Measurements from ENCODE around the gene RBM42. TPM values are rescaled to one million over a fixed set of nuclear protein-coding genes. Genes with fewer than 3 reads are reported as not detected.
"Not testable (repeated sequence)": the region's sequence is repeated elsewhere in the genome, so short reads cannot be mapped to it uniquely, and the experiment has no call there.

The RBM42 gene, protein sequence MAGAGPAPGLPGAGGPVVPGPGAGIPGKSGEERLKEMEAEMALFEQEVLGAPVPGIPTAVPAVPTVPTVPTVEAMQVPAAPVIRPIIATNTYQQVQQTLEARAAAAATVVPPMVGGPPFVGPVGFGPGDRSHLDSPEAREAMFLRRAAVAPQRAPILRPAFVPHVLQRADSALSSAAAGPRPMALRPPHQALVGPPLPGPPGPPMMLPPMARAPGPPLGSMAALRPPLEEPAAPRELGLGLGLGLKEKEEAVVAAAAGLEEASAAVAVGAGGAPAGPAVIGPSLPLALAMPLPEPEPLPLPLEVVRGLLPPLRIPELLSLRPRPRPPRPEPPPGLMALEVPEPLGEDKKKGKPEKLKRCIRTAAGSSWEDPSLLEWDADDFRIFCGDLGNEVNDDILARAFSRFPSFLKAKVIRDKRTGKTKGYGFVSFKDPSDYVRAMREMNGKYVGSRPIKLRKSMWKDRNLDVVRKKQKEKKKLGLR
- 10 to 100 TPM; 51.4 to 91.8 (median 72.7) TPM for polyA plus RNA-seq

DNA sequence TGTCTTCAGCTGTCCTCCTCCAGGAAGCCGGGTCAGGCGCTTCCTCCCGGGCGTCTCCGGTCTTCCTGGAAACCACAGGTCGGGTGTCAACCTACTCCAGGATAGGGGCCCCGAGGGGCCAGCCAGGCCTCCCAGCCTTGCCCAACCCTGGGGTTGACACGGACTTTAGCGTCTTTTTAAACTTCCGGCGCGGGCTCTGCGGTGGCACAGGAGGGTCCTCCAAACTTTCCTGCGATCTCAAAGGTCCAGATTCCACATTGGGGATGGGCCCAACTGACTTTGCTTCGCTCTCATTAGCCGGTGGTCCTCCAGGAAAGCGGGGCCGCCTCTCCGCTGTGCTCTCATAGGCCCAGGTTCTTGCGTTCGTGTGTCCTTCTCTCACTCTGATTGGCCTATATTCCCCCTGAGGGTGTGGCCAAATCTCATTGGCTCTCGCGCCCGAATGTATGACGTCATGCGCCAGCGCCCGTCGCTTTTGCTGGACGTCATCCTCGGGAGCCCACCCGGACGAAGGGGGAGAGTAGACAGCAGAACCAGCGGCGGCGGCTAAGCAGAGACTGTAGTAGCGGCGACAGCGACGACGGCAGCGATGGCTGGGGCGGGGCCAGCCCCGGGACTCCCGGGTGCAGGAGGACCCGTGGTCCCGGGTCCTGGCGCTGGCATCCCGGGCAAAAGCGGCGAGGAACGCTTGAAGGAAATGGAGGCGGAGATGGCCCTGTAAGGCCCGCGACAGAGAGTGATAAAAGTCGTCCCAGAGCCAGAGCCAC lies at the start of gene RBM42:
RBM42 (plus strand) TSS at position 472 of the 767 bp plus-strand sequence; CDS start at position 590, 118 bp downstream.
- H3K4me1 Mint-ChIP-seq = peaks cover 23 to 36% of the 10 kb centered on the region in 2 donors
- no peaks in the 10 kb centered on the region for H3K9me3 Mint-ChIP-seq
- peak; percentile 98 to 99 (median 98) for DNase-seq
- H3K27me3 Mint-ChIP-seq (ENCODE audit: low read depth in 3 of 3) = peaks cover 5 to 8% (median 5%) of the 10 kb centered on the region in 3 donors
- H3K4me3 Mint-ChIP-seq = peak within 1 kb of the TSS; percentile 95 to 100 (median 99)
- H3K36me3 Mint-ChIP-seq = peaks cover 13 to 26% (median 17%) of the 10 kb centered on the region in 3 donors
- peak within 1 kb of the TSS; percentile 91 to 99 (median 98) for H3K27ac Mint-ChIP-seq

DNA sequence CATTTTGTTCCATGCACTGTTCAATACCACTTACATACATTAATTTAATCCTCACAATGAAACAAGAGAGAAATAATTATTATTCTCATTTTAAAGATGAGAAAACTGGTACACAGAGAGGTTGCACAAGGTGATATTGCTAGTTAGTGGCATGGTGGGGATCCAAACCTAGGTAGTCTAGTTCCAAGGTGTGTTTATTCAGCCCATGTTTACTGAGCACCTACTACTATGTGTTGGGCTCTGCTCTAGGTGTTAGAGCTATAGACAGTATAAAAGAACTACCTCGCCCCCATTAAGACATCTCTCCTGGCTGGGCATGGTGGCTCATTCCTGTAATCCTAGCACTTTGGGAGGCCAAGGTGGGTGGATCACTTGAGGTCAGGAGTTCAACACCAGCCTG lies 46.1 kb upstream of the RBM42 start:
- no peaks in the 10 kb centered on the region for H3K4me1 Mint-ChIP-seq
- H3K9me3 Mint-ChIP-seq = peaks cover 0 to 6% (median 2%) of the 10 kb centered on the region in 6 donors
- DNase-seq = no peak
- H3K27ac Mint-ChIP-seq = no peak overlapping the region
- no peak overlapping the region for H3K4me3 Mint-ChIP-seq
- peaks cover 2 to 9% (median 2%) of the 10 kb centered on the region in 3 donors for H3K27me3 Mint-ChIP-seq (ENCODE audit: low read depth in 3 of 3)
- peaks cover 0 to 2% (median 0%) of the 10 kb centered on the region in 3 donors for H3K36me3 Mint-ChIP-seq

DNA sequence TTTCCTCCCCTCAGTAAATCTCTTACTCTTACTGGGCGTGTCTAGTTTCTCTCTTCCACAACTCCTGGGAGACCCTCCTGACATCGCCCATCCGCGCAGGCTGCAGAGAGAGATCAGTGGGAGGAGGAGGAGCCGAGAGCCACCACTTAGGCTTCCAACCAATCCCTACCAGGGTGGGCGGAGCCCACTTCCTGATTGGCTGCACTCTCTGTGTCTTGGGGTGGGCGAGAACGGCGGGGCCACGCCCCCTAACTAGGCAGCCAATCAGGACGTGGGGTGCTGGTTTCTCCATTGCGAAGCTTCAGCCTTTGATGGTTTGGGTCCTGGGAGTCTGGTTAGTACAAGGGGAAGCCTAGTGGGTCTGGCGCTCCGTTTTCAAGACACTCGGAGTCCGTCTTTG lies 43.0 kb upstream of the RBM42 start, which contains the start of gene PMIS2:
PMIS2 (plus strand) TSS at position 326 of the 400 bp plus-strand sequence. CDS start 87 bp downstream, outside the sequence.
- Mint-ChIP-seq H3K36me3 (no peaks in the 10 kb centered on the region), H3K27me3 (ENCODE audit: low read depth in 3 of 3) (peaks cover 0 to 9% (median 2%) of the 10 kb centered on the region in 3 donors), H3K4me3 (no peak within 1 kb of the TSS), H3K9me3 (no peaks in the 10 kb centered on the region), H3K27ac (no peak within 1 kb of the TSS), H3K4me1 (no peaks in the 10 kb centered on the region)
- DNase-seq = no peak

- Mint-ChIP-seq H3K36me3 (no peaks in the 10 kb centered on the region), H3K4me3 (no peak overlapping the region), H3K27me3 (ENCODE audit: low read depth in 3 of 3) (peaks cover 0 to 7% (median 2%) of the 10 kb centered on the region in 3 donors), H3K27ac (no peak overlapping the region), H3K9me3 (no peaks in the 10 kb centered on the region), H3K4me1 (no peaks in the 10 kb centered on the region)
- DNase-seq = no peak
Measured at GRCh38 chr19:35587321-35587720, 41.5 kb upstream of the RBM42 start.

DNA sequence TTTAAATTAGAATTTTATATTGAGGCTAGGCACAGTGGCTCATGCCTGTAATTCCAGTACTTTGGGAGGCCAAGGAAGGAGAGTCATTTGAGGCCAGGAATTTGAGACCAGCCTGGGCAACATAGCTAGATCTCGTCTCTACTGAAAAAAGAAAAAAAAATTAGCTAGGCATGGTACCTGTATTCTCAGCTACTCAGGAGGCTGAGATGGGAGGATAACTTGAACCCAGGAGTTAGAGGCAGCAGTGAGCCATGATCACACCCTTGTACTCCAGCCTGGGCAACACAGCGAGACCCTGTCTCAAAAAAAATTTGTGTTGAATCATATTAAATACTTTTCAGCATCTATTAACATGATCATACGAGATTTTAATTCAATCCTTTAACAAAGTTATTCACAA lies 38.0 kb upstream of the RBM42 start:
- Mint-ChIP-seq H3K27me3 (ENCODE audit: low read depth in 3 of 3) (peaks cover 0 to 4% (median 3%) of the 10 kb centered on the region in 3 donors), H3K36me3 (no peaks in the 10 kb centered on the region), H3K4me3 (no peak overlapping the region), H3K9me3 (no peaks in the 10 kb centered on the region), H3K27ac (no peak overlapping the region), H3K4me1 (no peaks in the 10 kb centered on the region)
- no peak for DNase-seq

GRCh38 chr19:35592226-35592625 lies 36.6 kb upstream of the RBM42 start:
- peak in 2 of 3 donors; percentile 12 to 23 for DNase-seq
- Mint-ChIP-seq H3K4me1 (no peaks in the 10 kb centered on the region), H3K27me3 (ENCODE audit: low read depth in 3 of 3) (peaks cover 2 to 4% (median 2%) of the 10 kb centered on the region in 3 donors), H3K9me3 (no peaks in the 10 kb centered on the region), H3K27ac (no peak overlapping the region), H3K4me3 (no peak overlapping the region), H3K36me3 (no peaks in the 10 kb centered on the region)

GRCh38 chr19:35595026-35595425 lies 33.8 kb upstream of the RBM42 start:
- not testable (repeated sequence) for H3K36me3 Mint-ChIP-seq; H3K27me3 Mint-ChIP-seq (ENCODE audit: low read depth in 3 of 3); DNase-seq; H3K4me3 Mint-ChIP-seq; H3K9me3 Mint-ChIP-seq; H3K4me1 Mint-ChIP-seq; H3K27ac Mint-ChIP-seq

DNA sequence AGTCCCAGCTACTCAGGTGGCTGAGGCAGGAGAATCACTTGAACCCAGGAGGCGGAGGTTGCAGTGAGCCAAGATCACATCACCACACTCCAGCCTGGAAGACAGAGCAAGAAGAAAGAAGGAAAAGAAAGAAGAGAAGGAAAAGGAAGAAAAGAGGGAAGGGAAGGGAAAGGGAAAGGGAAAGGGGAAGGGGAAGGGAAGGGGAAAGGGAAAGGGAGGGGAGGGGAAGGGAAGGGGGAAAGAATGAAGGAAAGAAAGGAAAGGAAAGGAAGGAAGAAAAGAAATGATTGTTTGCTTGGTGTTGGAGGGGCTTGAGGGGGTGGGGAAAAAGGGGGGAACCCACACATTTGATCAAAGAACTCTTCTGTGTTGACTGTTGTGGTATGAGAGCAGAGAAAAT lies 32.9 kb upstream of the RBM42 start:
- no peaks in the 10 kb centered on the region for H3K36me3 Mint-ChIP-seq
- no peak overlapping the region for H3K27ac Mint-ChIP-seq
- H3K27me3 Mint-ChIP-seq (ENCODE audit: low read depth in 3 of 3) = peaks cover 2 to 11% (median 6%) of the 10 kb centered on the region in 3 donors
- DNase-seq = no peak
- no peaks in the 10 kb centered on the region for H3K9me3 Mint-ChIP-seq
- H3K4me3 Mint-ChIP-seq = no peak overlapping the region
- no peaks in the 10 kb centered on the region for H3K4me1 Mint-ChIP-seq

DNA sequence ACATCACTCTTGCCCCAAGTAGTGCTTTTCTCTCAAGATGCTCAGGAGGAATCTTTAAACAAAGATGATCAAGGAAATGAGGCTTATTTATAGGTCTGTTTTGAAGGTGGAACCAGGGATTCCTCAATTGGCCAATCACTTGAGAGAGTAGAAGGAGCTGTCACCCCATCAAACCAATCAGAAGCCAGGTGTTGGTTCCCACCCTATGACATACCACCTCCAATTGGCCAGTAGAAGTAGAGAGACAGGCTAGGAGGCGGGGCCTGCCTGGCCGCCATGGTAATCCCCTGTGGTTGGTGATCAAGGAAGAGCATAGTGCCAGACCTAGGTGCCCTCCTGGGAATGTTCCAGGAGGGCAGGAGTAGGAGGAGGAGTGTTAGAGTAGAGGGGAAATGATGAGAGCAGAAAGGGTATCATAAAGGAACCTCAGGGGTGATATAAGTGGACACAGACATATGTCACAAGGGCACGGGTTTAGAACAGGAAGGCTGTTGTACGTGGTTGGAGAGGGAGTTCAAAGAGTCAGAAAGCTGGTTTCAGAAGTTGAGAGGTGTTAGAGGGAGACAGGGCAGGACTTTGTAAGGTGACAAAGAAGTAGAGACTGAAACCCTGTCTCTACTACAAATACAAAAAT lies 32.4 kb upstream of the RBM42 start:
- Mint-ChIP-seq H3K9me3 (no peaks in the 10 kb centered on the region), H3K4me1 (no peaks in the 10 kb centered on the region), H3K4me3 (no peak overlapping the region), H3K27me3 (ENCODE audit: low read depth in 3 of 3) (peaks cover 2 to 11% (median 6%) of the 10 kb centered on the region in 3 donors), H3K36me3 (no peaks in the 10 kb centered on the region), H3K27ac (peak overlapping the region in 1 of 6 donors; percentile 6)
- peak in 1 of 3 donors; percentile 12 for DNase-seq

DNA sequence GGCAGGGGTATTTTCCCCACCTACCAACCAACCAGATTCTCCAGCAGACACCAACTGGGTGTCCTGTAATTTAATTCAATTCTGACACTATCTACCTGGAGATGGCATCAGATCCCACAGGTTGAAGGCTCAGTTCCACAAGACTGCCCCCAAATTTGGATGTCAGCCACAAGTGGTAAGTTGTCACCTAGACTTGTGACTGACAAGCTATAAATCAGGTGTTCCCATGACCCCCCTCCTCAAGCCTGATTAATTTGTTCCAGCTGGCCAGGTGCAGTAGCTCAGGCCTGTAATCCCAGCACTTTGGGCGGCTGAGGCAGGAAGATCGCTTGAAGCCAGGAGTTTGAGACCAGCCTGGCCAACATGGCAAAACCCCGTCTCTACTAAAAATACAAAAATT lies 26.9 kb upstream of the RBM42 start:
- Mint-ChIP-seq H3K27ac (no peak overlapping the region), H3K4me3 (no peak overlapping the region), H3K9me3 (no peaks in the 10 kb centered on the region), H3K4me1 (no peaks in the 10 kb centered on the region), H3K36me3 (peaks cover 0 to 4% (median 0%) of the 10 kb centered on the region in 3 donors), H3K27me3 (ENCODE audit: low read depth in 3 of 3) (peaks cover under 1 to 12% (median 9%) of the 10 kb centered on the region in 3 donors)
- DNase-seq = no peak

DNA sequence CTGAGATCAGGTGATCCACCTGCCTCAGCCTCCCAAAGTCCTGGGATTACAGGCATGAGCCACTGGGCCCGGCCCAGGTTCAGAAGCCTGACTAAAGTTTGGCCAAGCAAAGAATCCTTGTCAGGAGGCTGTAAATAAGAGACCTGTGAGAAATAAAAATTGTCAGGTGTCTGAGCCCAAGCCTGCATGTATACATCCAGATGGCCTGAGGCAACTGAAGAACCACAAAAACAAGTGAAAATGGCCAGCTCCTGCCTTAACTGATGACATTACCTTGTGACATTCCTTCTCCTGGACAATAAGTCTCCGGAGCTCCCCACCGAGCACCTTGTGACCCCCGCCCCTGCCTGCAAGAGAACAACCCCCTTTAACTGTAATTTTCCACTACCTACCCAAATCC lies 24.4 kb upstream of the RBM42 start:
- DNase-seq, H3K4me3 Mint-ChIP-seq, H3K27ac Mint-ChIP-seq, H3K36me3 Mint-ChIP-seq, H3K4me1 Mint-ChIP-seq, H3K9me3 Mint-ChIP-seq: not testable (repeated sequence)
- peaks cover 1 to 10% (median 8%) of the 10 kb centered on the region in 3 donors for H3K27me3 Mint-ChIP-seq (ENCODE audit: low read depth in 3 of 3)

DNA sequence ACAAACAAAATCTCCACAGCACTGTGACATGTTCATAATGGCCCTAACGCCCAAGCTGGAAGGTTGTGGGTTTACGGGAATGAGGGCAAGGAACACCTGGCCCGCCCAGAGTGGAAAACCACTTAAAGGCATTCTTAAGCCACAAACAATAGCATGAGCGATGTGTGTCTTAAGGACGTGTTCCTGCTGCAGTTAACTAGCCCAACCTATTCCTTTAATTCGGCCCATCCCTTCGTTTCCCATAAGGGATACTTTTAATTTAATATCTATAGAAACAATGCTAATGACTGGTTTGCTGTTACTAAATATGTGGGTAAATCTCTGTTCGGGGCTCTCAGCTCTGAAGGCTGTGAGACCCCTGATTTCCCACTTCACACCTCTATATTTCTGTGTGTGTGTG lies 21.7 kb upstream of the RBM42 start:
- not testable (repeated sequence) for DNase-seq; H3K4me1 Mint-ChIP-seq; H3K9me3 Mint-ChIP-seq; H3K27me3 Mint-ChIP-seq (ENCODE audit: low read depth in 3 of 3); H3K4me3 Mint-ChIP-seq; H3K27ac Mint-ChIP-seq; H3K36me3 Mint-ChIP-seq

DNA sequence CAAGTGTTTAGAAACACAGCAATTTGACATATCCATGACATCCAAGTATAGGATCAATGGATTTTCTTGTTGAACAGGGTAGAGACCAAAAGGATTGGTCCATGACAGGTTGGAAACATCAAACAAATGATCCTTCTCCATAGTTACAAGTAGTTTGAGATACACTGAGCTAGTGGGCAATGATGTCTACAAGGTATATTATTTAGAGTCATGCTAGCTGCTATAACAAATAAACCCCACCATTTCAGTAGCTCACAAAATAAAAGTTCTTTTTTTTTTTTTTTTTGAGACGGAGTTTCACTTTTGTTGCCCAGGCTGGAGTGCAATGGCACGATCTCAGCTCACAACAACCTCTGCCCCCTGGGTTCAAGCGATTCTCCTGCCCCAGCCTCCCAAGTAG lies 21.2 kb upstream of the RBM42 start:
- Mint-ChIP-seq H3K27ac (no peak overlapping the region), H3K4me1 (peaks cover 7 to 11% of the 10 kb centered on the region in 2 donors), H3K9me3 (peaks cover 0 to 6% (median 2%) of the 10 kb centered on the region in 6 donors), H3K27me3 (ENCODE audit: low read depth in 3 of 3) (peaks cover 6 to 9% (median 6%) of the 10 kb centered on the region in 3 donors), H3K36me3 (peaks cover 0 to 4% (median 0%) of the 10 kb centered on the region in 3 donors), H3K4me3 (no peak overlapping the region)
- DNase-seq = no peak
